GM18861 (cell line): Measurements from ENCODE around the gene DIS3L2.
"Not testable (repeated sequence)": the region's sequence is repeated elsewhere in the genome, so short reads cannot be mapped to it uniquely, and the experiment has no call there.

Experiments
- ATAC-seq: cut with Tn5 transposase; IDR thresholded peaks from one replicate; pipeline ENCODE4 v1.9.1; 2021; ENCODE audit not compliant: unreplicated experiment

DIS3L2 gene

GRCh38 chr2:232363064-232363783 is 401.7 kb downstream of the DIS3L2 start:
- ATAC-seq = not testable (repeated sequence)

GRCh38 chr2:232363784-232364615 is 402.5 kb downstream of the DIS3L2 start:
- ATAC-seq = no peak

GRCh38 chr2:232364806-232365594 is 403.5 kb downstream of the DIS3L2 start:
- not testable (repeated sequence) for ATAC-seq

- ATAC-seq = no peak
Measured at GRCh38 chr2:232365621-232366321, 404.3 kb downstream of the DIS3L2 start.

GRCh38 chr2:232366461-232366860 is 404.9 kb downstream of the DIS3L2 start:
- ATAC-seq = not testable (repeated sequence)

- ATAC-seq = no peak
Measured at GRCh38 chr2:232367016-232367415, 405.5 kb downstream of the DIS3L2 start.

- ATAC-seq = no peak
Measured at GRCh38 chr2:232367591-232368233, 406.2 kb downstream of the DIS3L2 start.

GRCh38 chr2:232368311-232368731 is 406.8 kb downstream of the DIS3L2 start:
- no peak for ATAC-seq

- no peak for ATAC-seq
Measured at GRCh38 chr2:232369126-232369951, 407.8 kb downstream of the DIS3L2 start.

GRCh38 chr2:232370007-232370406 is 408.5 kb downstream of the DIS3L2 start:
- ATAC-seq = not testable (repeated sequence)

GRCh38 chr2:232372231-232373208 is 411.0 kb downstream of the DIS3L2 start:
- ATAC-seq = no peak

GRCh38 chr2:232374356-232374755 is 412.8 kb downstream of the DIS3L2 start:
- no peak for ATAC-seq

GRCh38 chr2:232375164-232375563 is 413.7 kb downstream of the DIS3L2 start:
- ATAC-seq = no peak

- ATAC-seq = no peak
Measured at GRCh38 chr2:232376260-232376659, 414.7 kb downstream of the DIS3L2 start.

- no peak for ATAC-seq
Measured at GRCh38 chr2:232376713-232377112, 415.2 kb downstream of the DIS3L2 start.

- no peak for ATAC-seq
Measured at GRCh38 chr2:232377319-232377718, 415.8 kb downstream of the DIS3L2 start.

GRCh38 chr2:232377841-232378734 is 416.6 kb downstream of the DIS3L2 start:
- no peak for ATAC-seq
